Caco-2 (cell line): Measurements from ENCODE around the gene LDOC1. TPM values are rescaled to one million over a fixed set of nuclear protein-coding genes. Genes with fewer than 3 reads are reported as not detected.
"Not testable (repeated sequence)": the region's sequence is repeated elsewhere in the genome, so short reads cannot be mapped to it uniquely, and the experiment has no call there.

Source experiments
- BruUV-seq: library from RNA; stranded (reverse); fragments of 400-500 nt; replicated peaks from 2 replicates; lab custom pipeline; 2021; lab: Mats Ljungman, UMichigan
- CTCF ChIA-PET: fragments of 300-600 bp; sonication (Branson Sonifier 250); formaldehyde crosslinking; loops from one replicate; lab custom pipeline; 2022; ENCODE audit warnings: antibody characterized with exemption; lab: Charles Lee
- POLR2A ChIA-PET: fragments of 300-600 bp; sonication (Branson Sonifier 250); formaldehyde crosslinking; loops from one replicate; lab custom pipeline; 2022; ENCODE audit warnings: antibody characterized with exemption; lab: Charles Lee
- DNase-seq, 2 experiments: peaks; one replicate each; pipeline versions ENCODE4 v3.0.0 to v3.0.0-alpha.2; 2020 to 2022
- H3K27me3 ChIP-seq: replicated peaks from 2 replicates; pipeline ENCODE4 v1.6.0; 2011; ENCODE audit warnings: low read length; ENCODE audit not compliant: control insufficient read depth, insufficient read depth
- H3K36me3 ChIP-seq: 2 replicates; pipeline ENCODE4 v1.5.1; 2011; ENCODE audit warnings: low read length; ENCODE audit not compliant: control insufficient read depth, insufficient read depth
- H3K4me1 ChIP-seq: fragments of 250-450 bp; sonication (Bioruptor Pico); 2 replicates; pipeline ENCODE4 v1.5.1; 2020; ENCODE audit warnings: mild to moderate bottlenecking
- H3K4me3 ChIP-seq: 2 replicates; pipeline ENCODE4 v1.5.1; 2011; ENCODE audit warnings: low read depth, mild to moderate bottlenecking, control low read depth, low read length
- H3K9me3 ChIP-seq: fragments of 250-450 bp; sonication (Bioruptor Pico); 2 replicates; pipeline ENCODE4 v1.5.1; 2020; ENCODE audit warnings: mild to moderate bottlenecking, moderate library complexity
- H3K27ac Mint-ChIP-seq: one replicate; pipeline ENCODE4 v1.8.0; 2022; ENCODE audit warnings: mixed read lengths; ENCODE audit not compliant: unreplicated experiment
- H3K27me3 Mint-ChIP-seq: one replicate; pipeline ENCODE4 v1.8.0; 2022; ENCODE audit warnings: mixed read lengths; ENCODE audit not compliant: insufficient read depth, unreplicated experiment
- H3K36me3 Mint-ChIP-seq: one replicate; pipeline ENCODE4 v1.8.0; 2022; ENCODE audit warnings: mild to moderate bottlenecking, mixed read lengths; ENCODE audit not compliant: insufficient read depth, unreplicated experiment
- H3K4me1 Mint-ChIP-seq: one replicate; pipeline ENCODE4 v1.8.0; 2022; ENCODE audit warnings: low read depth, mixed read lengths; ENCODE audit not compliant: unreplicated experiment
- H3K4me3 Mint-ChIP-seq: one replicate; pipeline ENCODE4 v1.8.0; 2022; ENCODE audit warnings: mild to moderate bottlenecking, moderate library complexity, mixed read lengths; ENCODE audit not compliant: unreplicated experiment
- H3K9me3 Mint-ChIP-seq: one replicate; pipeline ENCODE4 v1.8.0; 2022; ENCODE audit warnings: mixed read lengths; ENCODE audit not compliant: unreplicated experiment
- intact Hi-C: fragments of 100-400 bp; cut with micrococcal nuclease; formaldehyde crosslinking; loops from one replicate; pipeline ENCODE4 v1.10.0; 2022; ENCODE audit not compliant: unreplicated experiment
- total RNA-seq: library from RNA; stranded (reverse); gene quantifications from 2 replicates; pipeline ENCODE4 v1.2.3, GENCODE V29; 2022
- TF ChIP-seq, protein P1 (sequence below), 2 experiments: fragments of 200-600 bp in 1 of 2; IDR thresholded peaks; 1 replicate in 1 of 2; 2 replicates in 1 of 2; pipeline versions ENCODE4 v1.5.1 to v1.8.0; 2011 to 2022; ENCODE audit warnings: antibody characterized with exemption in 1 of 2, control low read depth in 1 of 2, inconsistent platforms in 1 of 2, low read depth in 1 of 2, low read length in 1 of 2, mild to moderate bottlenecking in 1 of 2, moderate library complexity in 1 of 2; ENCODE audit not compliant: insufficient read depth in 1 of 2, severe bottlenecking in 1 of 2, unreplicated experiment in 1 of 2

LDOC1 gene
- total RNA-seq, 1 experiment from 2014 or later: not detected

DNA sequence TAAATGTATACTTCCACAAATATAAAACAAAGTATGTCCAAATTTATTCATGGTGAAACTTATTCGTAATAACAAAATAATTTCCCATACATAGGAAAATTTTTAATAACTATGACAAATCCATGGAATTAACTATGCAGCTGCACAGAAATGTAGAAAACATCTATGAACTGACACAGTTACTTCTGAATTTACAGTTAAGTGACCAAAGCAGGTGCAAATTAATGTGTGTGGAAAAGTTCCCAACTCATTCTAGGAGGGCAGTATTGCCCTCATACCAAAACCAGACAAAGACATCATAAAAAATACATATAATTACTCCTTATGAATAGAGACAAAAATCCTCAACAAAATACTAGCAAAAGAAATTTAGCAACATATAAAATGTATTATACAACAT is 12.5 kb downstream of the LDOC1 start:
- Histone ChIP-seq H3K27me3 (no peaks in the 10 kb centered on the region), H3K9me3 (no peaks in the 10 kb centered on the region), H3K4me3 (no peak overlapping the region), H3K4me1 (no peaks in the 10 kb centered on the region), H3K36me3 (no peaks in the 10 kb centered on the region)
- no peak for DNase-seq
- TF ChIP-seq, protein P1, sequence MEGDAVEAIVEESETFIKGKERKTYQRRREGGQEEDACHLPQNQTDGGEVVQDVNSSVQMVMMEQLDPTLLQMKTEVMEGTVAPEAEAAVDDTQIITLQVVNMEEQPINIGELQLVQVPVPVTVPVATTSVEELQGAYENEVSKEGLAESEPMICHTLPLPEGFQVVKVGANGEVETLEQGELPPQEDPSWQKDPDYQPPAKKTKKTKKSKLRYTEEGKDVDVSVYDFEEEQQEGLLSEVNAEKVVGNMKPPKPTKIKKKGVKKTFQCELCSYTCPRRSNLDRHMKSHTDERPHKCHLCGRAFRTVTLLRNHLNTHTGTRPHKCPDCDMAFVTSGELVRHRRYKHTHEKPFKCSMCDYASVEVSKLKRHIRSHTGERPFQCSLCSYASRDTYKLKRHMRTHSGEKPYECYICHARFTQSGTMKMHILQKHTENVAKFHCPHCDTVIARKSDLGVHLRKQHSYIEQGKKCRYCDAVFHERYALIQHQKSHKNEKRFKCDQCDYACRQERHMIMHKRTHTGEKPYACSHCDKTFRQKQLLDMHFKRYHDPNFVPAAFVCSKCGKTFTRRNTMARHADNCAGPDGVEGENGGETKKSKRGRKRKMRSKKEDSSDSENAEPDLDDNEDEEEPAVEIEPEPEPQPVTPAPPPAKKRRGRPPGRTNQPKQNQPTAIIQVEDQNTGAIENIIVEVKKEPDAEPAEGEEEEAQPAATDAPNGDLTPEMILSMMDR (IDR thresholded peaks at IDR 0.05; ENCODE audit: insufficient read depth in 1 of 2, low read depth in 1 of 2, low read length in 1 of 2, severe bottlenecking in 1 of 2, unreplicated experiment in 1 of 2): no peak
- Mint-ChIP-seq H3K9me3 (peaks cover 7% of the 10 kb centered on the region), H3K27ac (no peak overlapping the region), H3K27me3 (no peaks in the 10 kb centered on the region), H3K36me3 (no peaks in the 10 kb centered on the region), H3K4me3 (no peak overlapping the region), H3K4me1 (no peaks in the 10 kb centered on the region)
- POLR2A ChIA-PET: no interaction called here
- no TSS peak for BruUV-seq
- CTCF ChIA-PET: no interaction called here
- intact Hi-C loops: no loop called here

DNA sequence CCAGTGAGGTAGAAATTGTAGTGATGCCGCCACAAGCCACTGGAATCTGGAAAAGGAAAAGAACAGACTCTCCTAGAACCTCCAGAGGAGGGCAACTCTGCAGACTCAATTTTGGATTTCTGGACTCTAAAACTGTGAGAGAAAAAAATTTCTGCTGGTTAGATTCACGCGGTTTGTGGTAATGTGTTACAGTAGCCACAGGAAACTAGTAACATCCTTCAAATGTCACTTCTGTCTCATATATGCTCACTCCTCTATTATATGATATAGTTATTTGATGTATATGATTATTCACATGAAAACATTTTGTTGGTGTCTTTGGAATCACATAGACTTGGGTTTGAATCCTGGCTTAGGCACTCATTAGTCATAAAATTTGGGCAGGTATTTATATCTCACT is 18.8 kb downstream of the LDOC1 start:
- no TSS peak for BruUV-seq

DNA sequence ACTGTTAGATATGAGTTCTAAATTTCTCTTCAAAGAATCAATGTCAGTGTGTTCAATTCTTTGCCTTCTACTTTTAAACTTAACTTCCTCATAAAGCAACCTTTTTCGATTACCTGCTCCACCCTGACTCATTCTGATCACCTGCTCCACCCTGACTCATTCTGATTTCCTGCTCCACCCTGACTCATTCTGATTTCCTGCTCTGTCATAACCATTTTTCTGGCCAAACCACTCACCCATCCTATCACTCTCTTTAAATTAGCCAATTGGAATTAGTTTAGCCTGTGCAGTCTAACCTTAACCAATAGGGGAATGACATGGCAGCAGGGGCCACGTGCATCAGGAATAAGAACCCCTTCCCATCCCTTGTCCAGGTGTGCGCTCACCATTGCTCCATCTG is 21.7 kb downstream of the LDOC1 start:
- peaks cover 18% of the 10 kb centered on the region for H3K9me3 Mint-ChIP-seq
- BruUV-seq, H3K36me3 Mint-ChIP-seq, H3K27me3 Mint-ChIP-seq, H3K36me3 ChIP-seq, H3K9me3 ChIP-seq, intact Hi-C loops, H3K4me3 Mint-ChIP-seq, H3K4me1 ChIP-seq, H3K27ac Mint-ChIP-seq, H3K27me3 ChIP-seq, POLR2A ChIA-PET, CTCF ChIA-PET, DNase-seq, H3K4me3 ChIP-seq, H3K4me1 Mint-ChIP-seq: not testable (repeated sequence)

More for the DNA sequence above, 18.8 kb downstream of the LDOC1 start:
- Histone ChIP-seq H3K36me3 (no peaks in the 10 kb centered on the region), H3K9me3 (no peaks in the 10 kb centered on the region), H3K4me1 (no peaks in the 10 kb centered on the region), H3K27me3 (no peaks in the 10 kb centered on the region), H3K4me3 (no peak overlapping the region)
- H3K27ac Mint-ChIP-seq: no peak overlapping the region
- no peak overlapping the region for H3K4me3 Mint-ChIP-seq
- TF ChIP-seq, protein P1 (IDR thresholded peaks at IDR 0.05; ENCODE audit: insufficient read depth in 1 of 2, low read depth in 1 of 2, low read length in 1 of 2, severe bottlenecking in 1 of 2, unreplicated experiment in 1 of 2): no peak
- H3K9me3 Mint-ChIP-seq: peaks cover 9% of the 10 kb centered on the region
- no peaks in the 10 kb centered on the region for H3K27me3 Mint-ChIP-seq
- POLR2A ChIA-PET: no interaction called here
- intact Hi-C loops: no loop called here
- no peaks in the 10 kb centered on the region for H3K36me3 Mint-ChIP-seq
- DNase-seq: no peak
- no peaks in the 10 kb centered on the region for H3K4me1 Mint-ChIP-seq
- CTCF ChIA-PET: no interaction called here

DNA sequence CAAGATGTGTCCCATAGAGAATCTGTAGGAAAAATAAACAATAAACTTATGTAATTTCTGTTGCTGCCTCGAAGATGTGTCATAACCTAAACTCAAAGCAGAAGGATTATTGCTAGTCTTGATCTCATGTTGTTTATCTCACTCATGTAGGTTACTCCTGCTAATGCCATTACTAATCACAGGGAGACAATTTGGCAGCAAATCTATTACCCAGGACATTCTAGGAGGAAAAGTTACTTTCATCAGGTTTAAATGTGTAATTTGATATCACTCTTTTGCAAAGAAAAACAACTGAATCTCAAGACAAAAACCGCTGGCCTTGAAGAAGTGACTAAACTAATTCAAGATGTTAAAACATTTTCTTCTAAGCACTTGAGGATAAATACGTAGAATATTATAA is 34.0 kb downstream of the LDOC1 start:
- POLR2A ChIA-PET: no interaction called here
- TF ChIP-seq, protein P1 (IDR thresholded peaks at IDR 0.05; ENCODE audit: insufficient read depth in 1 of 2, low read depth in 1 of 2, low read length in 1 of 2, severe bottlenecking in 1 of 2, unreplicated experiment in 1 of 2): no peak
- no peaks in the 10 kb centered on the region for H3K4me1 Mint-ChIP-seq
- intact Hi-C loops: no loop called here
- no peaks in the 10 kb centered on the region for H3K36me3 Mint-ChIP-seq
- H3K4me3 Mint-ChIP-seq: no peak overlapping the region
- no peaks in the 10 kb centered on the region for H3K9me3 Mint-ChIP-seq
- Histone ChIP-seq H3K36me3 (no peaks in the 10 kb centered on the region), H3K4me1 (no peaks in the 10 kb centered on the region), H3K9me3 (no peaks in the 10 kb centered on the region), H3K27me3 (no peaks in the 10 kb centered on the region), H3K4me3 (no peak overlapping the region)
- CTCF ChIA-PET: no interaction called here
- H3K27ac Mint-ChIP-seq: no peak overlapping the region
- DNase-seq: no peak
- BruUV-seq: no TSS peak
- no peaks in the 10 kb centered on the region for H3K27me3 Mint-ChIP-seq
